HEK293 (cell line): Measurements from ENCODE around the gene FYB1.

Experiments used
- BCL11A ChIP-seq: fragments of 450-650 bp; formaldehyde crosslinking; IDR thresholded peaks from 2 replicates; pipeline ENCODE4 v1.5.1; 2016; ENCODE audit warnings: low read depth, missing biosample characterization, missing genetic modification characterization
- KLF1 ChIP-seq: fragments of 450-650 bp; formaldehyde crosslinking; IDR thresholded peaks from 2 replicates; pipeline ENCODE4 v1.5.1; 2016; ENCODE audit warnings: missing biosample characterization, missing genetic modification characterization
- TCF7L2 ChIP-seq: IDR thresholded peaks from 2 replicates; pipeline ENCODE4 v1.6.1; 2011; ENCODE audit warnings: low read depth, mild to moderate bottlenecking, inconsistent platforms, low read length, moderate library complexity, borderline replicate concordance
- ZFP37 ChIP-seq: fragments of 450-650 bp; formaldehyde crosslinking; IDR thresholded peaks from 2 replicates; pipeline ENCODE4 v1.5.1; 2016; ENCODE audit warnings: missing biosample characterization, missing genetic modification characterization
- ZNF2 ChIP-seq: fragments of 450-650 bp; formaldehyde crosslinking; IDR thresholded peaks from 2 replicates; pipeline ENCODE4 v1.5.1; 2016; ENCODE audit warnings: missing biosample characterization, missing genetic modification characterization
- ZNF350 ChIP-seq: fragments of 450-650 bp; formaldehyde crosslinking; IDR thresholded peaks from 2 replicates; pipeline ENCODE4 v1.5.0; 2017; ENCODE audit warnings: missing biosample characterization, mild to moderate bottlenecking, missing genetic modification characterization
- ZNF416 ChIP-seq: fragments of 450-650 bp; formaldehyde crosslinking; IDR thresholded peaks from 2 replicates; pipeline ENCODE4 v1.5.1; 2016; ENCODE audit warnings: missing biosample characterization, missing genetic modification characterization
- TF ChIP-seq, protein P1 (sequence below): fragments of 450-650 bp; formaldehyde crosslinking; optimal IDR thresholded peaks from 2 replicates; pipeline ENCODE3; 2016; ENCODE audit warnings: missing biosample characterization, mild to moderate bottlenecking, missing genetic modification characterization
- TF ChIP-seq, protein P2 (sequence below): fragments of 450-650 bp; formaldehyde crosslinking; IDR thresholded peaks from 2 replicates; pipeline ENCODE4 v1.5.1; 2016; ENCODE audit warnings: missing biosample characterization, missing genetic modification characterization
- TF ChIP-seq, protein P3 (sequence below): fragments of 450-650 bp; formaldehyde crosslinking; IDR thresholded peaks from 2 replicates; pipeline ENCODE4 v1.5.1; 2016; ENCODE audit warnings: missing biosample characterization, missing genetic modification characterization
- TF ChIP-seq, protein P4 (sequence below): fragments of 450-650 bp; formaldehyde crosslinking; conservative IDR thresholded peaks from 2 replicates; pipeline ENCODE4 v1.5.1; 2016; ENCODE audit warnings: low read depth, missing biosample characterization, missing genetic modification characterization
- TF ChIP-seq, protein P5 (sequence below): fragments of 450-650 bp; formaldehyde crosslinking; IDR thresholded peaks from 2 replicates; pipeline ENCODE4 v1.5.1; 2016; ENCODE audit warnings: missing biosample characterization, missing genetic modification characterization
- TF ChIP-seq, protein P6 (sequence below): fragments of 450-650 bp; formaldehyde crosslinking; IDR thresholded peaks from 2 replicates; pipeline ENCODE4 v1.5.1; 2016; ENCODE audit warnings: missing biosample characterization, missing genetic modification characterization
- TF ChIP-seq, protein P7 (sequence below): fragments of 450-650 bp; formaldehyde crosslinking; IDR thresholded peaks from 2 replicates; pipeline ENCODE4 v1.5.1; 2016; ENCODE audit warnings: missing biosample characterization, missing genetic modification characterization, low read depth

DNA sequence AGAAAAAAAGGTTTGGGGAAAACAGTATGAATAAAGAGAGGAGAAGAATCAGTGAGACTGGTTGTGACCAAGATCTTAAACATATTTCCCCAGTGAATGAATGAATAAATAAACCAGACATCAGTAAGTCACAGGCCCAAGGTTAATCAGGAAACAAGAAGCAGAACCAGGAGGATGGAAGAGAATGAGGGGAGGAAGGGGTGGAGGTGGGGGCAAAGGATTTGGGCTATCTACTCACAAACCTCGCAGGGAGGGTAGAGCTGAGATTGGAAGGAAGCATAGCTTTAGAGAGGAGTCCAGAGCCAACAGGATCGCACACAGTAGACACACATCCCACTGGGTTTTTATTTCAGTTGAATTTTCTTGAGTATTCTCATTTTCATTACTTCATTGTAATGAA is 97.4 kb downstream of the FYB1 start:
- no peak for TF ChIP-seq ZNF350 (tag by site-specific recombination)
- TF ChIP-seq ZNF416 (tag by site-specific recombination), result no peak
- TF ChIP-seq KLF1 (tag by site-specific recombination), result no peak
- no peak for TF ChIP-seq ZNF2 (tag by site-specific recombination)
- TF ChIP-seq, protein P1, sequence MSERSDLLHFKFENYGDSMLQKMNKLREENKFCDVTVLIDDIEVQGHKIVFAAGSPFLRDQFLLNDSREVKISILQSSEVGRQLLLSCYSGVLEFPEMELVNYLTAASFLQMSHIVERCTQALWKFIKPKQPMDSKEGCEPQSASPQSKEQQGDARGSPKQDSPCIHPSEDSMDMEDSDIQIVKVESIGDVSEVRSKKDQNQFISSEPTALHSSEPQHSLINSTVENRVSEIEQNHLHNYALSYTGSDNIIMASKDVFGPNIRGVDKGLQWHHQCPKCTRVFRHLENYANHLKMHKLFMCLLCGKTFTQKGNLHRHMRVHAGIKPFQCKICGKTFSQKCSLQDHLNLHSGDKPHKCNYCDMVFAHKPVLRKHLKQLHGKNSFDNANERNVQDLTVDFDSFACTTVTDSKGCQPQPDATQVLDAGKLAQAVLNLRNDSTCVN (tag by site-specific recombination), result no peak
- TF ChIP-seq, protein P2, sequence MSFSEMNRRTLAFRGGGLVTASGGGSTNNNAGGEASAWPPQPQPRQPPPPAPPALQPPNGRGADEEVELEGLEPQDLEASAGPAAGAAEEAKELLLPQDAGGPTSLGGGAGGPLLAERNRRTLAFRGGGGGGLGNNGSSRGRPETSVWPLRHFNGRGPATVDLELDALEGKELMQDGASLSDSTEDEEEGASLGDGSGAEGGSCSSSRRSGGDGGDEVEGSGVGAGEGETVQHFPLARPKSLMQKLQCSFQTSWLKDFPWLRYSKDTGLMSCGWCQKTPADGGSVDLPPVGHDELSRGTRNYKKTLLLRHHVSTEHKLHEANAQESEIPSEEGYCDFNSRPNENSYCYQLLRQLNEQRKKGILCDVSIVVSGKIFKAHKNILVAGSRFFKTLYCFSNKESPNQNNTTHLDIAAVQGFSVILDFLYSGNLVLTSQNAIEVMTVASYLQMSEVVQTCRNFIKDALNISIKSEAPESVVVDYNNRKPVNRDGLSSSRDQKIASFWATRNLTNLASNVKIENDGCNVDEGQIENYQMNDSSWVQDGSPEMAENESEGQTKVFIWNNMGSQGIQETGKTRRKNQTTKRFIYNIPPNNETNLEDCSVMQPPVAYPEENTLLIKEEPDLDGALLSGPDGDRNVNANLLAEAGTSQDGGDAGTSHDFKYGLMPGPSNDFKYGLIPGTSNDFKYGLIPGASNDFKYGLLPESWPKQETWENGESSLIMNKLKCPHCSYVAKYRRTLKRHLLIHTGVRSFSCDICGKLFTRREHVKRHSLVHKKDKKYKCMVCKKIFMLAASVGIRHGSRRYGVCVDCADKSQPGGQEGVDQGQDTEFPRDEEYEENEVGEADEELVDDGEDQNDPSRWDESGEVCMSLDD (tag by site-specific recombination), result no peak
- TF ChIP-seq, protein P3, sequence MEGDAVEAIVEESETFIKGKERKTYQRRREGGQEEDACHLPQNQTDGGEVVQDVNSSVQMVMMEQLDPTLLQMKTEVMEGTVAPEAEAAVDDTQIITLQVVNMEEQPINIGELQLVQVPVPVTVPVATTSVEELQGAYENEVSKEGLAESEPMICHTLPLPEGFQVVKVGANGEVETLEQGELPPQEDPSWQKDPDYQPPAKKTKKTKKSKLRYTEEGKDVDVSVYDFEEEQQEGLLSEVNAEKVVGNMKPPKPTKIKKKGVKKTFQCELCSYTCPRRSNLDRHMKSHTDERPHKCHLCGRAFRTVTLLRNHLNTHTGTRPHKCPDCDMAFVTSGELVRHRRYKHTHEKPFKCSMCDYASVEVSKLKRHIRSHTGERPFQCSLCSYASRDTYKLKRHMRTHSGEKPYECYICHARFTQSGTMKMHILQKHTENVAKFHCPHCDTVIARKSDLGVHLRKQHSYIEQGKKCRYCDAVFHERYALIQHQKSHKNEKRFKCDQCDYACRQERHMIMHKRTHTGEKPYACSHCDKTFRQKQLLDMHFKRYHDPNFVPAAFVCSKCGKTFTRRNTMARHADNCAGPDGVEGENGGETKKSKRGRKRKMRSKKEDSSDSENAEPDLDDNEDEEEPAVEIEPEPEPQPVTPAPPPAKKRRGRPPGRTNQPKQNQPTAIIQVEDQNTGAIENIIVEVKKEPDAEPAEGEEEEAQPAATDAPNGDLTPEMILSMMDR (tag by site-specific recombination), result no peak
- TF ChIP-seq BCL11A (tag by site-specific recombination), result no peak
- no peak for TF ChIP-seq ZFP37 (tag by site-specific recombination)
- no peak for TF ChIP-seq TCF7L2
- TF ChIP-seq, protein P4, sequence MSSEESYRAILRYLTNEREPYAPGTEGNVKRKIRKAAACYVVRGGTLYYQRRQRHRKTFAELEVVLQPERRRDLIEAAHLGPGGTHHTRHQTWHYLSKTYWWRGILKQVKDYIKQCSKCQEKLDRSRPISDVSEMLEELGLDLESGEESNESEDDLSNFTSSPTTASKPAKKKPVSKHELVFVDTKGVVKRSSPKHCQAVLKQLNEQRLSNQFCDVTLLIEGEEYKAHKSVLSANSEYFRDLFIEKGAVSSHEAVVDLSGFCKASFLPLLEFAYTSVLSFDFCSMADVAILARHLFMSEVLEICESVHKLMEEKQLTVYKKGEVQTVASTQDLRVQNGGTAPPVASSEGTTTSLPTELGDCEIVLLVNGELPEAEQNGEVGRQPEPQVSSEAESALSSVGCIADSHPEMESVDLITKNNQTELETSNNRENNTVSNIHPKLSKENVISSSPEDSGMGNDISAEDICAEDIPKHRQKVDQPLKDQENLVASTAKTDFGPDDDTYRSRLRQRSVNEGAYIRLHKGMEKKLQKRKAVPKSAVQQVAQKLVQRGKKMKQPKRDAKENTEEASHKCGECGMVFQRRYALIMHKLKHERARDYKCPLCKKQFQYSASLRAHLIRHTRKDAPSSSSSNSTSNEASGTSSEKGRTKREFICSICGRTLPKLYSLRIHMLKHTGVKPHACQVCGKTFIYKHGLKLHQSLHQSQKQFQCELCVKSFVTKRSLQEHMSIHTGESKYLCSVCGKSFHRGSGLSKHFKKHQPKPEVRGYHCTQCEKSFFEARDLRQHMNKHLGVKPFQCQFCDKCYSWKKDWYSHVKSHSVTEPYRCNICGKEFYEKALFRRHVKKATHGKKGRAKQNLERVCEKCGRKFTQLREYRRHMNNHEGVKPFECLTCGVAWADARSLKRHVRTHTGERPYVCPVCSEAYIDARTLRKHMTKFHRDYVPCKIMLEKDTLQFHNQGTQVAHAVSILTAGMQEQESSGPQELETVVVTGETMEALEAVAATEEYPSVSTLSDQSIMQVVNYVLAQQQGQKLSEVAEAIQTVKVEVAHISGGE, result no peak
- TF ChIP-seq, protein P5, sequence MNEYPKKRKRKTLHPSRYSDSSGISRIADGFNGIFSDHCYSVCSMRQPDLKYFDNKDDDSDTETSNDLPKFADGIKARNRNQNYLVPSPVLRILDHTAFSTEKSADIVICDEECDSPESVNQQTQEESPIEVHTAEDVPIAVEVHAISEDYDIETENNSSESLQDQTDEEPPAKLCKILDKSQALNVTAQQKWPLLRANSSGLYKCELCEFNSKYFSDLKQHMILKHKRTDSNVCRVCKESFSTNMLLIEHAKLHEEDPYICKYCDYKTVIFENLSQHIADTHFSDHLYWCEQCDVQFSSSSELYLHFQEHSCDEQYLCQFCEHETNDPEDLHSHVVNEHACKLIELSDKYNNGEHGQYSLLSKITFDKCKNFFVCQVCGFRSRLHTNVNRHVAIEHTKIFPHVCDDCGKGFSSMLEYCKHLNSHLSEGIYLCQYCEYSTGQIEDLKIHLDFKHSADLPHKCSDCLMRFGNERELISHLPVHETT (tag by site-specific recombination), result no peak
- TF ChIP-seq, protein P6, sequence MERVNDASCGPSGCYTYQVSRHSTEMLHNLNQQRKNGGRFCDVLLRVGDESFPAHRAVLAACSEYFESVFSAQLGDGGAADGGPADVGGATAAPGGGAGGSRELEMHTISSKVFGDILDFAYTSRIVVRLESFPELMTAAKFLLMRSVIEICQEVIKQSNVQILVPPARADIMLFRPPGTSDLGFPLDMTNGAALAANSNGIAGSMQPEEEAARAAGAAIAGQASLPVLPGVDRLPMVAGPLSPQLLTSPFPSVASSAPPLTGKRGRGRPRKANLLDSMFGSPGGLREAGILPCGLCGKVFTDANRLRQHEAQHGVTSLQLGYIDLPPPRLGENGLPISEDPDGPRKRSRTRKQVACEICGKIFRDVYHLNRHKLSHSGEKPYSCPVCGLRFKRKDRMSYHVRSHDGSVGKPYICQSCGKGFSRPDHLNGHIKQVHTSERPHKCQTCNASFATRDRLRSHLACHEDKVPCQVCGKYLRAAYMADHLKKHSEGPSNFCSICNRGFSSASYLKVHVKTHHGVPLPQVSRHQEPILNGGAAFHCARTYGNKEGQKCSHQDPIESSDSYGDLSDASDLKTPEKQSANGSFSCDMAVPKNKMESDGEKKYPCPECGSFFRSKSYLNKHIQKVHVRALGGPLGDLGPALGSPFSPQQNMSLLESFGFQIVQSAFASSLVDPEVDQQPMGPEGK (tag by site-specific recombination), result no peak
- TF ChIP-seq, protein P7, sequence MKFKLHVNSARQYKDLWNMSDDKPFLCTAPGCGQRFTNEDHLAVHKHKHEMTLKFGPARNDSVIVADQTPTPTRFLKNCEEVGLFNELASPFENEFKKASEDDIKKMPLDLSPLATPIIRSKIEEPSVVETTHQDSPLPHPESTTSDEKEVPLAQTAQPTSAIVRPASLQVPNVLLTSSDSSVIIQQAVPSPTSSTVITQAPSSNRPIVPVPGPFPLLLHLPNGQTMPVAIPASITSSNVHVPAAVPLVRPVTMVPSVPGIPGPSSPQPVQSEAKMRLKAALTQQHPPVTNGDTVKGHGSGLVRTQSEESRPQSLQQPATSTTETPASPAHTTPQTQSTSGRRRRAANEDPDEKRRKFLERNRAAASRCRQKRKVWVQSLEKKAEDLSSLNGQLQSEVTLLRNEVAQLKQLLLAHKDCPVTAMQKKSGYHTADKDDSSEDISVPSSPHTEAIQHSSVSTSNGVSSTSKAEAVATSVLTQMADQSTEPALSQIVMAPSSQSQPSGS, result no peak
